ENCODE data around the gene SORBS2.
"Not testable (repeated sequence)": the region's sequence is repeated elsewhere in the genome, so short reads cannot be mapped to it uniquely, and the experiment has no call there.

Gene SORBS2

DNA sequence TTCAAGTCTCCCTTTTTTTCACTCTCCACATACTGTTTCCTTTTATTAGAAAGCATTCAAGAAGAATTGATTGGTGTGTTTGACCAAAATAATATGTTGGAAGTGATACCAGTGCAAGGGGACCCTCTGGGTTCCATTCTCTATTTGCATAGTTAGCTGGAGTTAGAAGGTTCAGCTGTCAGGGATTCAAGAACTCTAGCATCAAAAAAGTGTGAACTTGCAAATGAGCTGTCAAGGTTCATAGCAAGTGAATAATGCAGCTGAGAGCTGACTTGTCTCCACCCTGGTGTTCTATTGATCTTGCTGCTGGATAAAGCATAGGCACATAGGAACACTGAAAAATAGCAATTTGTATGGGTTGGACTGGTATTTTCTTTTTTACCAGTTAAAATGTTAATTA is 73.2 kb downstream of the SORBS2 start:
- no peak for DNase-seq (ENCODE audit: low spot score)

DNA sequence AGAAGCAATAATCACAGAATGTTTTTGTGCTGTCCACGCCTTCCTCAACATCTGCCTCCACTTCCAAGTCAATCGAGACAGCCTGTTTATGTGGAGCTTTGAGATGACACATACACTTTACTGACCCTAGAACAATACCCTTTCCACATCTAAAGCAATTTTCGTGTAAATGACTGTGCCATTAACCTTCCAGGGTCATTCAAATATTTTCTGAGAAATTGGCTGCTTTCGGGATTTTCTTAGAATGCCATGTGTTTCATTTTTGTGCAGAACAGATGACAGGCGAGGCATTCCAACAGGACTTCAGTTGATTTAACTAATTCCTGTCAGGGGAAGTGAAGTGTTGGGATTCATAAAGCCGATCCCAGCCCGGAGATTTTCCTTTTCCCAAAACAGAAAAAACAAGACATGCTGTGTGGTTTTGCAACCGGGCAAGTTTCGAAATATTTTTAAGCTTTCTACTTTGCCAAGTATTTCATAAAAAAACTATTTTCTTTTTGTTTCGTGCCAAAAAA is 73.9 kb downstream of the SORBS2 start:
- DNase-seq (ENCODE audit: low spot score) = no peak

DNA sequence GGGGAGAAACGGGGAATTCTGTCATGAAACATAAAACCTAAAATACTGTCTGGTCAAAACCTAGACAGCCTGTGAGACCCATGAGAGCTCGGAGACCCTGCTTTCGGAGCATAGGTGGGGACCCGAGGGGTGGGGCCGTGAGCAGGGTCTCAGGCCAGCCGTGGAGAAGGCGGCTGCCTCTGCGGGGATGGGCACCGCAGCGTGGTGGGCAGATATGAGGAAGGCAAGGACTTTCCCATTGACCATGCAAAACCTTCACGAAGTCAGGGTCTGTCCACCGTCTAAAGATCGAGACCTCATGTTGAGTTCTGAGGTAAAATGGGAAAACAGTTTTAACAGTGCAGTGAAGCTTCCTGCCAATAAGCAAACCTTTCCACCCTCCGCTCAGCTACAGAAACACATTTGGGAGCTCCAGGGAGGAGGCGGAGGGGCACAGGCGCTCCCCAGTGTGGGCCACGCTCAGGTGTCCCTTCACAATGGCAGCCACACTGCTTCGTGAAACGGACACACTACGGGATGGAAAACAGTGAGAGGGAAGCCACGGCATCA is 74.4 kb downstream of the SORBS2 start:
- no peak for DNase-seq (ENCODE audit: low spot score)

DNA sequence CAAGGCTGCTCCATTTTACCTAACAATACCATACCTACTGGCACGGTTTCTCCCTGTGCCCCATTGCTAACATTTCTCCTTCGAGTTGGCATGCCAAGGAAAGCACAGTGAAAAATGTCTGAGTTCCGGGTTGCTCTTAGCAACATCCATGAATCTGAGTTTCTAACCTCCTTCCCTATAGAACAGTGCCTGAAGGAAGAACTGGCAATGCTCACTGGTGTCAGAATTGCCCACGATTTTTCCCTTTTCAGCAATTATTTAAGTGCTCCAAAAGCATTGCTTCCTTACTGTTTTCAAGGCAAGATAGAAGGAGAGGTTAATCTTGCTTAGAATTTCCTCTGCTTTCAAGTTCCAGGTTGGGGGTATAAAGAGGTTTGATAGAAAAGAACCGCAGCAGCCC is 75.1 kb downstream of the SORBS2 start:
- DNase-seq (ENCODE audit: low spot score) = no peak

DNA sequence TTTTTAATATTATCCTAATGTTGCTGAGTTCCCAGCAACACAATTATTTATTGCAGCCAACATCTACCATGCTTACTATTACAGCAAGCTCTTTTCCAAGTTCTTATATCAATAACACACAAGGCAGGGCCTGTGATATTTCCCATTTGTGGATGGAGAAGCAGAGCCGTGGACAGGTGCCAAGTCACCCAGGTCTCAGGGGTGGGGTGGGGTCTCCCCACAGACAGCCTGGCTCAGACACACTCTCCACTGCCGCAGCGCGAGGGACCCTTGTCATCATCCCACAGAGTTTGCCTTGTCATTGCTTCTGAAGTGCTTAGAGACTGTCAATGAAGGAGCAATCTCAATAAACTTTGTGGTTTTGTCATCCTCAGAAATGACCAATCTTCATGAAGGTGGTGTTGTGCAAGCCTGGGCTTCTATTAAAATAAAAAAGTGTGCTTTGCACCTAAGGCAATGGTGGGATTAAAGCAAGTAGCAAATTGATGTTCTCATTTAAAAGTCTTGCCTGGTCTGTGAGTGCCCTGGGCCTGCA is 76.1 kb downstream of the SORBS2 start:
- DNase-seq (ENCODE audit: low spot score) = no peak

DNA sequence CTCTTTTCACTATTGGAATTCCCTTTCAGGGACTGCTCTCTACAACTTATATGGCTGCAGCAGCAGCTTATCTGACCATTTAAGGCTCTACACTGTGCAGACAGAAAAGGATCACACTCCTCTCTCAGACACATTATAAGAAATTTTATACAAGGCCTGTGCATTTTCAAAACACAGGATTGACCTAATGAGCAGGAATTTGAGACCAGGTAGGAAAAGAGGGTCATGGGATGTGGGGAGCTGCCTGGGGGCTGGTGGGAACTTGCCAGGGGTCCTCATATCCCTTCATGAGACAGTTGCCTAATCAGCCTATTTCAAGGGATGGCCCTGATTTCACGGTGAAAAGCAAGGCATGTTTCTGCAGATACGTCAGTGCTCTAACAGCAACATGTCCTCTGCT is 77.1 kb downstream of the SORBS2 start:
- no peak for DNase-seq (ENCODE audit: low spot score)

DNA sequence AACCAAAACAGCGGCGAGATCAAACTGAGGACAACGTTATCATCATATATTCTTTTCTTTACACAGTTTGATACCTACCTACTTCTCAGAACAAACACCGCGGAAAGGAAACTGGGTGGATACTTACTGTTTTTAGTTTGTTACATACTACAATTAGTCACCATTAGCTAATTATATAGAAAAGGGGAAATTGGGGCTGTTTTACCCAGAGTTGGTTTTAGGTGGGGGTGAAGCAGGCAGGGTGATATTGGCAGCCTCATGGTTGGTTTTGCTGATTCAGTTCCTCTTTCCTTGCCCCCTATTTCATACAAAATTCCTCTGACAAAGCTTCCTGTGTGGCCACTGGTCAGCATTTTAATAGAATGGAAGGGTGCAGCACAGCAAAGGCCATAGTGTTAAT is 77.8 kb downstream of the SORBS2 start:
- no peak for DNase-seq (ENCODE audit: low spot score)

DNA sequence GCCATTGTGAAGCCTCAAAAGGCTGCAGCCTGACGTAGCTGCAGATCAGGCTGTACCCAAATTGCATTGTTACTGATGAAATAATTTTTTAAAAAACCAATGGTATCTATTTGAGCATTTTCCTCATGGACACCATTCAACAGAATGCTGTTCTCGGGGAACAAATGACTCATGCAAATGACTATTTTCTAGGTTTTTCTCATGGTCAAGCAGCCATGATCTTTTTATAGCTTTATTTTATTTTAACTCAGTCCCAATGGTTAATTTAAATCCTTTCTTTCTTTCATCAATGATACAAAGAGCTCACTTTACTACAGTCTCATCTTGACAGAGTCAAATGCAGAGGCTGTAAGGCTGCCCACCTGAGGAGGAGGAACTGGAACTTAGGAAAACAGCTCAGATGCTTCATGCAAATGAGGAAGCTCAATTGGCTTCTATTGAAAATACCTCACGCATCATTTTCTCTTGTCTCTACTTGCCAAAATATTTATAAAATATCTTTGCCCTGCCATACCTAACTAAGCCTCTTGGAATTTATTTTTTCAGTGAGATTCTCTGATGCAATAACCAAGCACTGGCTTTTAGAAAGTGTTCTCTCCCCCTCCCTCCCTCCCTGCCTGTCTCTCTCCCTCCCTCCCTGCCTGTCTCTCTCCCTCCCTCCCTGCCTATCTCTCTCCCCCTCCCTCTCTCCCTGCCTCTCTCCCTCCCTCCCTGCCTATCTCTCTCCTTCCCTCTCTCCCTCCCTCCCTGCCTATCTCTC is 81.0 kb downstream of the SORBS2 start:
- no peak for DNase-seq (ENCODE audit: low spot score)

DNA sequence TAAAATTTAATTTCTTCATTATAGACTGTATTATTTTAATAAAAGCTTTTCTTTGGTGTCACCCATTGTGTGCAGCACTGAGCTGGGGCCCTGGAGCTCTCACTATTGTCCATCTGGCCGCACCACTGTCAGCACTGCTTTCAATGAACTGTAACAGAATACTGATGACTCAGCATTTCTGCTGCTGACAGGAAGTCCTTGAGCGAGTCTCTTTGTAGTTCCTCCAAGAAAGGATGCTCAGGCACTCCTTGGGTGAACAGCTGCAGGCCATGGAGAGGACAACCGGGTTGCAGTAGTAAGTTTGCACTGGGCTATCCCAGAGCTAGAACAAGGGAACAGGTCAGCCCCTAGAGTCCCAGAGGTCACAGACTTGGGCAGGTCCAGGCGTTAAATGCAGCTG is 81.6 kb downstream of the SORBS2 start:
- no peak for DNase-seq (ENCODE audit: low spot score)

DNA sequence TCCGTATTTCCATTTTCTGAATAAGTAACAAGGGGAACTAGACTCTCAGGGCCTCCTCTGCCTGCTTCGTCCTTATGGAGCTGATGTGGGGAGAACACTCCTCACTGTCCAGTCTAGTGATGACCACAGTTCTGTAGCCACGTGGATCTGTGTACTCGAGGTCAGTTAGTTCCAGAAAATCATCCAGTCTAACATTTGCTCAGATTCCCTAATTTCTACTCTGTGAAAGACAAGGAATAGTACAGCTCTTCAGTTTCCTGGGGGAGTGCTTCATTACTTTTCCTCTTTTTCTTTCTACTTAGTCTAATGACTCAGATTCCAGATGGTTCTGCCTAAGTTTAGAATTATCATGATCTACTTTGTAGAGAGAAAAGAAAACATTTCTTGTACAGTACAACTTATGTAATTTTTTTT is 82.6 kb downstream of the SORBS2 start:
- DNase-seq (ENCODE audit: low spot score) = no peak

DNA sequence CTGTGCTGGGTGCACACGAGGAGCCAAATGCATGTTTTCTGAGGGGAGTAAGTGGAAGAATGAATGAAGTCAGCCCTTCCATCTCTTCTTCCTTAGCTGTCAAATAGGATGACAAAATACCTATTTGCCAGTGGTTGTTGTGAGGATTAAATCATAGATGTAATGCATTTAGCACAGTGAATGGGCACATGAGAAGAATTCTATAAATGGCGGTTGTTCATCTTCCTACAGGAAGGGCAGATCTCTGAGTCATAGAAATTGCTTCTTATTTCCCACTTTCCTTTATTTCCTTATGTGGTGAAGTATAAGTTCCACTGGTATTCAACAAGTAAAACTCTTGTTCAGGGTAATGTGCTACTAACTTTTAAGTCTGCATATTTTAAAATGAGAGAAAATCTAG is 83.1 kb downstream of the SORBS2 start:
- DNase-seq (ENCODE audit: low spot score) = no peak

DNA sequence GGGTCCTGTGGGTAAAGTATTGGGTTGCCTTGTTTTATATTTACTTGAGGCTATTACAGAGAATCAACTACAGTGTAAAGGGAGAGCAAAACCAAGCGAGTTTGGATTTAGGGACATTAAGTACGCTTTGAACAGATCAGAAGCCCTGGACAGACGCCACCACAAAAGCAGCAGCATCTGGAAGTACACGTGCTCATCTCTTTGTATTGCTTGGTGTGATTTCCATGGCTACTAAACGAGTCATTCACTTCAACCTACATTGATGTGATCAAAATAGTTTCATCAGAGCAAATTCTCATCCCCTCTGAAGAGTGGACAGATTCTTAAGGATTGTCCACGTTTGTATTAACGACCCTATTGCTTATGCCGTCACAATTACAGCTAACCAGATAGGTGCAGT is 85.1 kb downstream of the SORBS2 start:
- DNase-seq (ENCODE audit: low spot score) = no peak

DNA sequence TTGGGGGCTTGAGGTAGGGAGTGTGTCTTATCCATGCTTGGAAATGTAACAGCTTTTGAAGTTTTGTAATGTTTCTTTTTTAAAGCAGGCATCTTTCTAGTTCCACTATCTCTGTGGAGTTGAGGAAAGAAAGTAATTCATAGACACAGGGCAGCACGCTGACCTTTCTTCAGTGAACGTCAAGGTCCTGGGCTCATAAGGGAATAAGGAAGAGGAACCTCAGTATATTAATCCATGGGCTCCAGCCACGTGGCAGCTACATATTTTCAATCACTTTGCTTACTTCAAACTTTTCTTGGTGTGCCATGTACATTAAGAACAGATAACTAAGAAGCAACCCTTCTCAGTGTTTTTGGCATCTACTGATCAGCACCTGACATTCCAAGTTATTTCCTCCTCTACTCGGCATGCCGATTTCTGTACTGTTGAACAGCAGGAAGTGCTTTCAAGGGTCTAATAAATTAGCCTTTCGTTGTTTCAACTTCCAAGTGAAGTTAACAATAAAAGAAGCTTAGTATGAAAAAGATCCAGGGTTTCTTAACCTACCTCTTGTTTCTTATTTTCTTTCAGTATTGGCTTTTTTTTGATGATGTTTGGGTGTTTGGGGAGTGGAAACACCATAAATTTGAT is 88.2 kb downstream of the SORBS2 start:
- no peak for DNase-seq (ENCODE audit: low spot score)

DNA sequence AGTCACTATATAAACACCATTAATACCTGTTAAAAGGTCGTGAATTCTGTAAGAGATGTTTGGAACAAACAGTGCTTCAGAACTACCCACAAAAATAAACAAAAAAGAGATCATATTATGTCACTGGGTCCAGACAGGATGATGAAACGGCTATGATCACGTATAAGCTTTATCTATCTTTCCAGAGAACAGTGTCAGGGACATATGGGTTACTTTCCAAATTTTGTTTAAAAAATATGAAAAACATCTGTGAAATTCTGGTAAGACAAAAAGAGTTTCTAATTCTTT is 90.0 kb downstream of the SORBS2 start:
- DNase-seq (ENCODE audit: low spot score) = no peak

DNA sequence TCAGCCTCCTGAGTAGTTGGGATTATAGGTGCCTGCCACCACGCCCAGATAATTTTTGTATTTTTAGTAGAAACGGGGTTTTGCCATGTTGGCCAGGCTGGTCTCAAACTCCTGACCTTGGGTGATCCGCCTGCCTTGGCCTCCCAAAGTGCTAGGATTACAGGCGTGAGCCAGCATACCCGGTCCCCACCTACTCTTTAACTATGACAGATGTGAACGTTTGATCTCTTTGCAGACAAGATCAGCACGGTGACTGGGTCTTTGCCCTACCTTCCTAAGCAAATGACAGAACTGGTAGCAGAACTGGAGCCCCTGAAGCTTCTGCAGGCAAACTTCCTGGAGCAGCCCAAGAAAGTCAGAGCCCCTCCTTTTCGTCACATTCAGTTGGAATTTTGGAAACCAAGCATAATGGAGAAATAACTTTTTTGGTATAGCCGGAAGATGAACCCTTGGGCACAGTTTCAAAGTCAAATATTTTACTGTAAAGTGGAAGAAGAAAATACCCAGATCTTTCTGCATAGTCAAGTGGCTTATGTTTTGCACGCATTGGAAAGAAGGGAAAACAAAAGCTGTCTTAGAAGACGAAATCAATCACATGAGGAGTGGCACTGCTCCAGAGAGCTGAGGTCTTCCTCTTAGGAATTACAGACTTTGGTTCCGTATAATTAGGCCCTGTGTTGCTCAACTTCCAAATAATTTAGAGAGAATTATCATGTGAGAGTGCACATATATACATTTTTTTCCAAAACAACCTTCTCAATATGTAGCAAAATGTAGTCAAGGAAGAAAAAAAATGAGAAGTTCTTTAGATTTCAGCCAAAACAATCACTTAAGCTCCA is 90.6 kb downstream of the SORBS2 start:
- no peak for DNase-seq (ENCODE audit: low spot score)

DNA sequence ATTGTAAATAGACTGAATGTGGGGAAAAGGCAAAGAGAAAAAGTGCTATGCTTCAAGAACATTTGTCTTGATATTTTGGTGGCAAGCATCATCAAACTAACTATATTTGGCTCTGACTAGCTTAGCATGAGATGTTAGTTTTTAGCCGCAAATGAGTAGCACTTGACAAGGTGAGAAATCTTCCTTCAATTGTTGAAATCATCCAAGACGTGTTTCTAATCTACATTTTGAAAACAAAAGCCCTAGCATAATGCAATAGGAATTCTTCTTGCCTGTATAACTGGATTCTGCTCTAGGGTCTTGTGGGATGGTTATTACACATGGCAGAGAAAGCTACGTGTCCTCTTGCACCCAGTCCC is 92.5 kb downstream of the SORBS2 start:
- no peak for DNase-seq (ENCODE audit: low spot score)

DNA sequence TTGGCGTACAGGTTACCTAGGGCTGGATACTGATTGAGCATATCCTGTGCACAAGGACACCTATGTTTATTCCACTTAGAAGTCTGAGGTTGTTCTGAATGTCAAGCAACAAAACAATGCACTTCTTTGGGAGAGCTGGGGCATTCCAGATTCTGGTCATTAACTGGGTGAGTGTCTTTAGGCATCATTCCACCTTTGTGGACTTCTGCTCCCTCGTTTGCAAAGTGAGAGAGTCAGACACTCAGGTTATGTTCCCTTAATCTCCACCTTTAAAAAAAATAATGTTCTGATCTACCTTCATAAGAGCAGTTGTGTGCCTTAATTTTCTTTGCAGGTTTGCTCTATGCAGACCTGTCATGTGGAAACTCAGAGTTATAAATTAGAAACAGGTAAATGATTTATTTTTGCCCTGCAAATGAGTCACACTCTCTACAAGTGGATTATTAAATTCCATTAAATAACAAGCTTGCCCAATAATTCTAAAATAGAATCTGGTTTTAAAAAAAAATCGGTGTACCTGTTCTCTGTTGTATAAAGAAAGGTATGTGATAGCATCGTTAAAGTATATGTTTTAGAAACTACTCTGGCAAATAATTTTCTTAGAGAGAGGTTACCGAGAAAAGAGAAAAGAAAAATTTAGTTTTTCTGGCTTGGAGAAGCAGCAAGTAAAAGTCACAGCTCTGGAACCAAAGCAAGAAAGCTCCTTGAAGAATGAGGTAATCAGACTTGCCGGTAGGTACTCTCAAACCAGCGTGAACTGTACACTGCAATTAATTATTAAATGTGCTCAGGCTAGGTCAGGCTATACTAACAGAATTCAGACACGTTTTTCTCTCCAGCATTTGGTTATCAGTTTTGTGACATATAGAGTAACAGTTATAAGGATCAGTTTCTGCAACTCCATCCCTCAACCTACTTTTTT is 93.2 kb downstream of the SORBS2 start:
- no peak for DNase-seq (ENCODE audit: low spot score)

DNA sequence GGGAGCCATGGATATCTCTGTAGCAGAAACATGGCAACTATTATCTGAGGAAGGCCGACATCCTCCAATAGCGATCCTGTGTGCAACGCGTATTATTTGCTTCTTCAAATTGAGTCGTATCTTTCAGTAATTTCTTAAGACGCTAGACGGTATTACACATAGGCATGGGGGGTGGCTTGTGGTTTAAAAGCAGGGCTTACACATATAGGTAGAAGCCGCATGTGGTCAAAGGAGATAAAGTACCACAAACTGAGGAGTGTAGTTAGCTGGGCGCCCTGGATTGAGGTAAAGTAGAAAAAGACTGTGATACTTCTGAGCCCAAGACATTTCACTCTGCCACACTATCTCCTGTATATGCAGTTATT is 94.6 kb downstream of the SORBS2 start:
- no peak for DNase-seq (ENCODE audit: low spot score)

DNA sequence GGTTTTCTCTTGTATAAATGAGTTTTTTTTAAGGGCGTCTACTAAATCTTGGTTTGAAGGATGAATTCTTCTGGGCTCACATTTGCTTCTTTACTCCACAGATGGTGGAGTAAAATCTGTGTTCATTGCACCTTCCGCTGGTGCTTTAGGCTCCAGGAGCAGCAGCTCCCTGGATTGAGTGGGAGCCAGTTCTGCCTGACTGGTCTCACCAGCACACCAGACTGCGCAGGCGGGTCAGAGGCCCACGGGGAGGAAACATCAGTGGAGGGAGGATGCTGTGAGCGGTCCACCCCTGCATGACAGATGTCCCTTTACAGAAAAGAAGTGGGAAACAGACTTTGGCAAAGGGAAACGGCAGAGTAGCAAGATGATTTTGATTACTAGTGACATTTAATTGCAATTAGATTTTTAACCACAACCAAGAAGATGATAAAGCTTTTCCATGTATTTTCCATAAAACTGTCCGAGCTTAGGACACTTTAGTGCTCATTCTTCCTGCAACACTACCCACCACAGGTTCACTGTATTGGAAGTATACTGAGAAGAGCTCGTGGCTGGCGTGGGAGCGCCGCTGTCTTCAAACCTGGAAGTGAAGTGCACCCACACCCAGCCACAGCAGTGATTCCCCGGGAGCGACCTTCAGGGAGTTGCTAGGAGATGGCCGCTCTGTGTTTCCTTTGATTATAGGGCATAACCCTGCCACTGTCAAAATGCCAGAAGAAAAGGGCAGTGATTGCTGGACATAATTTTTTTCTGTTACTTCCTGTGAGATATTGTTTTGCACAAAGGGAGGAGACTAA is 95.2 kb downstream of the SORBS2 start:
- no peak for DNase-seq (ENCODE audit: low spot score)

DNA sequence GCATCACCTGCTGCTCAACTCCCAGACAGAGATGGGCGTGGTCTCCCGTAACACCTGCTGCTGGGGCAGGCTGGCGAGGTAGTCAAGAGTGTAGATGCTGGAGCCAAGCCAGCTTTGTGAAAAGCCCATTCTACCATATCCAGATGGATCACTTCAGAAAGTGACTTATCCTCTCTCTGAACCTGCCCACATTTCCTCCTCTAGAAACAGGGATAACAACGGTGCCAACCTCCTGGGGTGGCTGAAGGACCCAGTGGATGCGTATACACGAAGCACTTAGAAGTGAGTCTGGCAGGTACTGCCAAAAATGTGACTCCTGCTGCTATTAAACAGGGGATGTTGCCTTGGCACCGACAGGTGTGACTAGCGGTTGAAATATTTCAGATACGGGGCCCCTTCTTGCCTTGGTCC is 95.8 kb downstream of the SORBS2 start:
- DNase-seq (ENCODE audit: low spot score) = no peak

DNA sequence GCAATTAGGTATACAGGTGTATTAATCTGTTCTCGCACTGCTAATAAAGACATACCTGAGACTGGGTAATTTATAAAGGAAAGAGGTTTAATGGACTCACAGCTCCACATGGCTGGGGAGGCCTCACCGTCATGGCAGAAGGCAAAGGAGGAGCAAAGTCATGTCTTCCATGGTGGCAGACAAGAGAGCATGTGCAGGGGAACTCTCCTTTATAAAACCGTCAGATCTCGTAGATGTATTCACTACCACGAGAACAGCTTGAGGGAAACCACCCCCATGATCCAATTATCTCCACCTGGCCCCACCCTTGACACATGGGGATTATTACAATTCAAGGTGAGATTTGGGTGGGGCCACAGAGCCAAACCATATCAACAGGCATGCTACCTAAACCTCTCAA is 97.5 kb downstream of the SORBS2 start:
- DNase-seq (ENCODE audit: low spot score) = not testable (repeated sequence)
